ENCODE data around the gene PXN.
"Not testable (repeated sequence)": the region's sequence is repeated elsewhere in the genome, so short reads cannot be mapped to it uniquely, and the experiment has no call there.

The PXN gene

DNA sequence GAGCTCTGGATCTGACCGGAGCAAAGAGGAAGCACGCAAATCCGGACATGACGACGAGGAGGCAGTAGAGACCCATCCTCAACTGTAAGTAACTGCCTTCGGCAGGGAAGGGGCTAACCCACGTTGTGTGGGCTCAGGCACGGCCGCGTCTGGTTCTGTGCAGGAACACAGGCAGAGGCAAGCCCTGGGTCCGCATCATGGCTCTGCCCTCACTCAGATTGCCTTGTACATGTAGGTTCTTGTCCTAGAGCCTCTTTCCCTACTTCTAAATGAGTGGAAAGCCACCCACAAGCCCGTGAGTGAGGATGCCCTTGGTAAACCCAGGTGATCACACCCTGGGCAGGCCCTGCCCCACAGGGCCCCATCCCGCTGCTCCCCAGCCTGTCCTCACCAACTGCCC is 55.7 kb downstream of the PXN start:
- DNase-seq = no peak

DNA sequence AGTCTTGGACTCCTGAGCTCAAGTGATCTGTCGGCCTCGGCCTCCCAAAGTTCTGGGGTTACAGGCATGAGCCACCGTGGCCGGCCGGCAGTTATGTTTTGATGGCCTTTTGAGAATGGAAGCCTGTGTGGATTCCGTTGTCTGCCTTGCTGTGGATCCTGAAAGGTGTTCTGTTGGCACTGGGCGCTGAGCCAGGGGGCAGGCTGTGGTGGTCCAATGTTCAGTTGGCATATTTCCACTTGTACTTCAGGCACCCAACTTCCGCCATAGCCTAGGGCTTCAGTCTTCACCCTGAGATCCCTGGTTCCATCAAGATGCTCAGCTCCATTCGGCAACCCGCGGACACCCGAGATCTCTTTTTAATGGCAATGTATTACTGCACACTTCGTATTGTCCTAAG is 58.3 kb downstream of the PXN start:
- DNase-seq = no peak

DNA sequence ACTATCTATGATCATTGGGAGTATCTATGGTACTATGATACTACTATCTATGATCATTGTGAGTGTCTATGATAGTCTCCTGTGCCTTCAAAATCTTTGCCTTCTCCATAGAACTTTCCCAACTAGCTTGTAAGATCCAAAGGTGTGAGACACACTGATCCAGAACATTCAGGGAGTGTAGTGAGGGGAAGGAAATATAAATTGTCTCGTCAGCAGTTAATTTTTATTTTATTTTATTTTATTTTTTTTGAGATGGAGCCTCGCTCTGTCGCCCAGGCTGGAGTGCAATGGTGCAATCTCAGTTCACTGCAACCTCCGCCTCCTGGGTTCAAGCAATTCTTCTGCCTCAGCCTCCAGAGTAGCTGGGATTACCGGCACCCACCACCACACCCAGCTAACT is 58.7 kb downstream of the PXN start:
- DNase-seq = not testable (repeated sequence)

DNA sequence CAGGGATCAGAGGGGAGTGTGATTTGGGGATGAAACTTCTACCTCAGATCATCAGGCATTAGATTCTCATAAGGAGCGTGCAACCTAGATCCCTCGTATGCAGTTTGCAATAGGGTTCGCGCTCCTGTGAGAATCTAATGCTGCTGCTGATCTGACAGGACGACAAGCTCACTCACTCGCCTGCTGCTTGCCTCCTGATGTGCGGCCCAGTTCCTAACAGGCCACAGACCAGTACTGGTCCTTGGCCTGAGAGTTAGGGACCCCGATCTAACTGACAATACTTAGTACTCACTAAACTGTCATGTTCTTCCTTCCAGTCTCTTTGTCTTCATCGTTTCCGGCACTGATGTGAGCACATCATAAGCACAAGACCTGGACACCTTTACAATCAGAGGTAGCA is 59.3 kb downstream of the PXN start:
- no peak for DNase-seq

DNA sequence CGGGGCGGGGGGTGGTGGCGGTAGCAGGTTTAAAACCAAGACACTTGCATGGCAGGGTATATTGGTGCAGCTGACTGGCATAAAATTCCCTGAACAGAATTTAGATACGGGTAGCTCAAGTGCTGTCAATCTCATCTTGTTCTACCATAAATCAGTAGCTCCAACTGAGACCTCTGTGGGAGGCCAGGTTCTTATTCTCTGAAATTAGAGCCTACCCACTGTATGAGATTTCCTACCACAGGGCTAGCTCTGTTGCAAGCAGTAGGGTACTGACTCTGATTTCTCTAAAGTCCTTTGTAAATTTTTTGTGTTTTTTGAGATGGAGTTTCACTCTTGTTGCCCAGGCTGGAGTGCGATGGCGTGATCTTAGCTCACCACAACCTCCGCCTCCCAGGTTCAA is 61.4 kb downstream of the PXN start:
- no peak for DNase-seq

DNA sequence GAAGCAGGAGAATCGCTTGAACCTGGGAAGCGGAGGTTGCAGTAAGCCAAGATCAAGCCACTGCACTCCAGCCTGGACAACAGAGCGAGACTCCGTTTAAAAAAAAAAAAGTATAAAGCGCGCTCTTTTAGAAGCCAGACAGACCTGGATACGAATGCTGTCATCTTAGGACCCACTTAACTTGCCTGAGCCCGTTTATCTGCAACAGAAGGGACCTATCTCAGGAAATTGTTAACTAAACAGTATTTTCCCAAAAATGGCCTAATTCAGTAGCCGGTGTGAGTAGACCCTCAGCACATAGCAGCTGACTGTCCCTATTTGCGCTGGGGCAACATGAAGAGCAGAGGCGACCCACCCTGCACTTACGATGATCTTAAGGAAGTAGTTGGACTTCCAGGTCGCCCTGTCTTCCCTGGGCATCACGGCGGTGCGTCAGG is 65.1 kb downstream of the PXN start:
- no peak for DNase-seq

DNA sequence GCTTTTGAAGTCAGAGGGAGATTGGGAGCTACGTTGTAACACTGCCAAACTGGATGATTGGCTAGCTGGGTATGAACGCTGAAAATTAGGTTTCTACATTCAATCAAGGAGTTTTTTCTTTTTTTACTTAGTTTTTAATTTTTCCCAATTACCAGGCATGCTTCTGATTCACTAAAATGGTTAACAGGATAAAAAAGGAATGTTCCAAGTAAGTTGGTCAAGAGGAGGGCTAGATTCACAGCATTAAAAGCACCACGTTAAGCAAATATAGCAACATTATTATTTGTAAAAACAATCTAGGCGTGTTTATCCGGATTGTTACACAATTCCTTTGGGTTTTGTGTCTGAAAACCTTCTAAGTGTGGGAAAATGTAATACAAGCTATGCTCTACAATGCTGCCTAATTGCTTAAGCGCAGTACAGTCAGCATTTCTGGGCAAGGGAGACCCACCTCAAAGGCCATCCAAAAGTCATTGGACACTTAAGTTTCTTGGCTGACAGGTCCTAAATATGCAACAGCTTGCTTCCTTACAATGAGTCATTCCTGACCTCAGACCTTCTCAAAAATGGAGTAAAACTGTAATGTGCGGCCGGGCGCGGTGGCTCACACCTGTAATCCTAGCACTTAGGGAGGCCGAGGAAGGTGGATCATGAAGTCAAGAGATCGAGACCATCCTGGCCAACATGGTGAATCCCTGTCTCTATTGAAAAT is 65.8 kb downstream of the PXN start:
- peak in 3 of 4 experiments; percentile 17 to 50 (median 40) for DNase-seq

DNA sequence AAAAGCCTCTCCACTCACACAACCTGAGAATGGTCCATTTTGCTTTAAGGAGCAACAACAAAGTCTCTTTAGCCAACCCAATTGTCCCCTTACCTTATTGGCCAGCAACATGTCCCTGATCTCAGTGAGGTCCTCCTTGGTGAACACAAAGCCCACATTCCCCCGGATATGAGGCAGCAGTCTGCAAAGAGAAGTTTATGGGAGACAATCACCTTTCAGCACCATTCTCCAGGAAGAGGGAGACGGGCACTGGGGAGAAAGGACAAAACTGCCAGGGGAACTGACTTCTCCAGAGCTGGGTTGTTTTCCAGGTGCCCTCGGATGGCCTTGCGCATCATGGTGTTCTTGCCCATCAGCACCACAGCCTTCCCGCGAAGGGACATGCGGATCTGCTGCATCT is 66.5 kb downstream of the PXN start:
- DNase-seq = no peak

DNA sequence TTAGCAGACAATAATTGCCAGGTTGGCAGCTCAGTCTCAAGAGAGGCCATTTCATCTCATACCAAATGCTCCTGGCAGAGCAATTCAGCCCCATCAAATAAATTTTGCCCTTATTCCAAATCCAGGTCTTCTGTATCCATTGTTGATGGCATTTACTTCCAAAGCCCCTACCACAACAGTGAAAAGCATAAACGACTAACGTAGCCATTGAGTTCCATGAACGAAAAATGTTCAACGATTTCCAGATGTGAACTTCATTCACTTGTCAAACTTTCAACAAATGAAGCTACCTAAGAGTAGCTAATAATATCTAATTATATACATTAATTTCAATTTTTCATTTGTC is 68.0 kb downstream of the PXN start:
- no peak for DNase-seq

DNA sequence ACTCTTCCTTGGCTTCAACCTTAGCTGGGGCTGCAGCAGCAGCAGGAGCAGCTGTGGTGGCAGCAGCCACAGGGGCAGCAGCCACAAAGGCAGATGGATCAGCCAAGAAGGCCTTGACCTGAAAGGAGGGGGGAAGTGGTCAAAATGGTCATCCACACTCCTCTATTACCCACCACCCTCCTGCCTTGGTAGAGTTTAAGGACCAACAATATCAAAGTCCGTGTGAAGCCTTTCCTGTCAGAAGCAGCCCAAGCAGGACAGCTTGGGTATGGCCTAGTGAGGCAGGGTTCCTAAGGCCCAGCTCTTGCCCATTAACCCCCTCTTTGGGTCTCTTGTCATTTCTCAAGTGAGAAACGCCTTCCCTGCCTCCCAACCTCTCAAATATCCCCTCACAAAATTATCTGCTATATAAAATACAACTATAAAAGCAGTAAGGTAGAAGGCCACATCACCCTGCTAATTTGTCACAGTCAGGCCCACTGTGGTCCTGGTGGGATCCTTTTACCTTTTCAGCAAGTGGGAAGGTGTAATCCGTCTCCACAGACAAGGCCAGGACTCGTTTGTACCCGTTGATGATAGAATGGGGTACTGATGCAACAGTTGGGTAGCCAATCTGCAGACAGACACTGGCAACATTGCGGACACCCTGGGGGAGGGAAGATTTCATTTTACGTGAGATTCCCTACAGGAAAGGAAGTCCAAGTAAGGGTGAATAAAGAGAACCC is 68.6 kb downstream of the PXN start:
- DNase-seq = not testable (repeated sequence)

DNA sequence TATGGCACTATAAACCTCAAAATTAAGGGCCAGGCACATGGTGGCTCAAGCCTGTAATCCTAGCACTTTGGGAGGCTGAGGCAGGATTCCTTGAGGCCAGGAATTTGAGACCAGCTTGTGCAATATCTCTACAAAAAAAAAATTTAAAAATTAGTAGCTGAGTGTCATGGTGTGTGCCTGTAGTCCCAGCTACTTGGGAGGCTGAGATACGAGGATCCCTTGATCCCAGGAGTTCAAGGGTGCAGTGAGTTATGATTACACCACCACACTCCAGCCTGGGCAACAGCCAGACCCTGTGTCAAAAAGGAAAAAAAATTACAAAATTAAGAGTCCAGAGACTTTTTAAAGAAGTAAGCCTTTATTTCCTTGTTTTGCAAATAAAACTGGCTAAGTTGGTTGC is 69.2 kb downstream of the PXN start:
- DNase-seq = no peak

DNA sequence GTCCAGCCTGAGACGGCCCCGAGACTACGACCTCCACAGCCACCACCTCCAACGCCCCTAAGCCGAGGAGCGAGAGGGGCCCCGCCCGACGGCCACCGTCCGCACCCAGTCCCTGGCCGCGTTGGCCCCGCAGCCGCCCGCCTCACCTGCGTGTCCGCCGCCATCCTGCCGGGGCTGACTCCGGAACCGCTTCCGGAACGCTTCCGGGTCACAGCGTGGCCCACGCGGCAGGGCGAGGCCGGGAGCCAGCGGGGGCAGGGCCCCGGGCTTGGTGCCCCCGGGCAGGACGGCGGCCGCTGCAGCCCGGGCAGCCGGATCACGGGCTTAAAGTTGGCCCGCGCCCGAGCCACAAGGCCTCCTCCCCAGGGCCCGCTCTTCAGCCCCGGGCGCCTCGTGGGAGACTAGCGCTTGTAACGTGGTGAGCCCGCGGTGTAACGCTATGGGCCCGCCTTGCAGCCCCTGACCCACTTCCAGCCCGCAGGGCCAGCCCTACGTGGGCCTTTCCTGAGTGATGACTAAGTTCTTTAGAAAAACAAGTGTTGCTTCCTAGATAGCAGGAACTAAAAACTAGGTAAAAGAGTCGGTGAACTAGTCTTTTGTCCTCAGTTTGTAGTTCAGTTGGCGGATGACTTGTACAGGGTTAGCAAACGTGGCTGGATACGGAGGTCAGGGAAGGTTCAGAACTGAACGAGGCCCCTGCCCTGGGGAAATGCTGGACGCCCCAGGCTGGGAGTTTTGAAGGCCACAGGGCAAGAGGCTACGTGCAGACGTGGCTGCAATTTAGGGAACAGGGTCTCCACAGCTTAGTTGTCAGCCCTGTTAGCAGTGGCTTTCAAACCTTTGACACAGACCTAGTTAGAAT is 70.8 kb downstream of the PXN start, which contains the start of gene GCN1:
TSS of gene GCN1 (minus strand) at position 182 of the 862 bp plus-strand sequence. CDS start at position 164, 18 bp downstream.
- DNase-seq = peak; percentile 84 to 93 (median 88)

DNA sequence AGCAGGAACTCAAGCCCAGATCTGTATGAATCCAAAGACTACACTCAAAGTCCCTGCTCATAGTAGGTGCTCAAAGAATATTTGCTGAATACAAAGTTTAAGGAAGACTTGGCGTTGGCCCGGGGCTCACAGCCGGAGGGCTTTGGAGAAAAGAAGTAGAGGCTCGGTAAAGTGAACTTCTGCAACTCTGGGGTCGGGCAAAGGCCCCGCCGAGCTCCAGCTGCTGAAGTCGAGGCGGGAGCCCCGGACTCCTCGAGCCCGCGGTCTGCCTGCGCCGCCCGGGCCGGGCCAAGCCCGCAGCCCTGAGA is 71.3 kb downstream of the PXN start:
- DNase-seq = no peak

DNA sequence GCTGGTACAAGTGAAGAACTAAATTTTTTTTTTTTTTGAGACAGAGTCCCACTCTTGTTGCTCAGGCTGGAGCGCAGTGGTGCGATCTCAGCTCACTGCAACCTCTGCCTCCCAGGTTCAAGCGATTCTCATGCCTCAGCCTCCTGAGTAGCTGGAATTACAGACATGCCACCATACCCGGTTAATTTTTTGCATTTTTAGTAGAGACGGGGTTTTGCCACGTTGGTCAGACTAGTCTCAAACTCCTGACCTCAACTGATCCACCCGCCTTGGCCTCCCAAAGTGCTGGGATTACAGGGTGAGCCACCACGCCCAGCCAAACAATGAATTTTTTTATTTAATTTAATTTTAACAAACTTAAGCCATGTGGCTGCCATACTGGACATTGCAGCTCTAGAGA is 72.2 kb downstream of the PXN start:
- DNase-seq = not testable (repeated sequence)

DNA sequence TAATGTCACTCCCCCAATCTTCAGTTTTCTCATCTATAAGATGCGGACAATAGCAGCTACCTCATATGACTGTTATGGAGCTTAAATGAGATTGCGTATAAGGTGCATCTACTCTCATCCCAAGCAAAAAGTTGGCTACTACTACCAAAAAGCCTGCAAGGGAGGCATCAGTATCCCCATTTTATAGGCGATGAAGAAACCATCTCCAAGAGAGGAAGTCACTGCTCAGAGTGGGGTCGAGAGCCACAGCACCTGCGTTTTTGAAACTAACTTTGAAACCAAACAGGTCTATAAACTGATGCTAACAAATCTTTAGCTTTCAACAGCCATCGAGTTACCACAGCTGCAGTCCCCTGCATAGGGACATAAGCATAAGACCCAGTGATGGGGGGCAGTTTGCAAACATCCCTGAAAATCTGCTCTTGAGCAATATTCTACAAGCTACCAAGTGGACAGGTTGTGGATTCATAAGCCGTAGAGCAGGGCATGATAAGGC is 74.5 kb downstream of the PXN start:
- DNase-seq = no peak

DNA sequence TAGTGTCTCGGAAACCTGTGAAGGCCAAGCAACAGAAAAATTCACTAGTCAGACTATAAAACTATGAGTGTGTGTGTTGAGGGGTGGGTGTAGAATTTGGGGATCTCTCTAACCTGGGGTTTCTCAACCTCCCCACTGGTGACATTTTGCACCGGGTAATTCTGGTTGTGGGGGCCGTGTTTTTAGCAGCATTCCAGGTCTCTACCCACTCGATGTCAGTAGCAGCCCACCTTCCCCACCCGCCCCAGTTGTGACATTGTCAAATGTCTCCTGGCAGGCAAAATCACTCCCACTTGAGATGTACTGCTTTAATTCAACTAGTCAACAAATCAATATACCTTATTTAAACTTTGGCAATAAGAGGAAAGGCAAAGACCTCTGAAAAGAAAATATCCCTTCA is 75.1 kb downstream of the PXN start:
- DNase-seq = no peak

DNA sequence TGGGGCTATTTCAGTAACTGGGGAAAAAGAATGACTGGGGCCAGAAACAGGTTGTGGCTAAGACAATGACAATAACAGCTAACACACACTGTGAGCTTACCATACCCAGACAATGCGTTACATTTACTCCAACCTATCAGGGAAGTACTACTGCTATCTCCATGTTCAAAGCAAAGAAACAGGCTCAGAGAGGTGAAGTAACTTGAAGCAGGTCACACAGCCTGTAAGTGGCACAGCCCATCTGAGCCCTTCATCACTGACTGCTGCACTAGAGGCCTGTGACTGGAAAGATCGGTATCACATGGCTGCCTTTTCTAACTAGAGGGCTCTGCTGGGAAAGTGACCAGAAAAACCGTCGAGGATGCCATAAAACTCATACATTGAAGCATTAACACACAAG is 78.9 kb downstream of the PXN start:
- no peak for DNase-seq

DNA sequence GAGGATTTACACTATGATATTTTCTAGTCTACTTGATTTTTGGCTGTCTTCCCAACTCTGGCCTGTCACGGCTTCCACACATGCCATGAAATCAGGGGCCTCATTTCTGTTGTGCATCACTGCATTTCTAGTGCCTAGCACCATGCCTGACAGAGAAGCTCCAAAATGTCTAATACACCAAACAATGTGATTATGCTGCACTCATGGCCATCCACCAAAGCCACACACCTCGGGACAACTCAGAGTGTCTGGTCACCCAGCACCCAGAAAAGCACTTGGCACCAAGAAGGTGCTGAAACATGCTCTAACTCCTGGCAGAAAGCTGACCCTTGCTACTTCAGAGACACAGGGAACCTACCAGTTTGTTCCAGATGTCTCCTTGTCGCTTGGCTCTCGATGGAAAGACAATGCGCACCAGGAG is 82.3 kb downstream of the PXN start:
- no peak for DNase-seq

DNA sequence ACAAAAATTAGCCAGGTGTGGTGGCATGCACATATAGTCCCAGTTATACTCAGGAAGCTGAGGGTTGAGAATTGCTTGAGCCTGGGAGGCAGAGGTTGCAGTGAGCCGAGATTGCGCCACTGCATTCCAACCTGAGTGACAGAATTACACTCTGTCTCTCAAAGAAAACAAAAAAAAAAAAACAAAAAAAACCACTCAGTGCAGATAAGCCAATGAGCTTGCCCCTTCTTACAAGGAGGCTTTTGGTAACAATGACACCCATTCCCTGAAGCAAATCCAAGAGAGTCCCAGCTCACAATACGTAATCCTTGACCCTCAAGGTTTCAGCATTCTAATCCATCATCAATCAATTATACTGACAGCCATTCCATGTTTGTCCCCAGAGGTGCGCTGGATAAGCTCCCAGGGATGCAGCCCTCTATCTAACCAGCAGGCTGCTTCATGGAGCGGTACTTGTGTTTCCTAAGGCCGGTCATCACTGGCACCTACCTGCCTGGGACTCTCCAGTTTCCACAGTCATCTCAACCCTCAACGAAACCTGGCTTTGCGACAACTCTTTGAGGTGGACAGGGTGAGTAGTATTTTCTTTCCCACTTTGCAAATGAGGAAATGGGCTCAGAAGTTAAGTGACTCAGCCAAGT is 83.4 kb downstream of the PXN start:
- no peak for DNase-seq

DNA sequence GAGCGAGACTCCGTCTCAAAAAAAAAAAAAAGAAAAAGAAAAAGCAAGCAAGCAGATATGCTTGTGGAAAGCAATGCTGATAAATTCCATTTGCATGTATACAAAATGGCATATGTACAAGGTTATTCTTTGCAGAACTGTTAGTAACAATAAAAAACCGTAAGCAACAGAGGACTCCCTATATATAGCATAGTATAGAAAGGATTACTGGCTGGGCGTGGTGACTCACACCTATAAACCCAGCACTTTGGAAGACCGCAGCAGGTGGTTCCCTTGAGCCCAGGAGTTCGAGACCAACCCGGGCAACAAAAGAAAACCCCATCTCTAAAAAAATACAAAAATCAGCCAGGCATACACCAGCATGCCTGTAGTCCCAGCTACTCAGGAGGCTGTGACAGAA is 84.6 kb downstream of the PXN start:
- DNase-seq = no peak

DNA sequence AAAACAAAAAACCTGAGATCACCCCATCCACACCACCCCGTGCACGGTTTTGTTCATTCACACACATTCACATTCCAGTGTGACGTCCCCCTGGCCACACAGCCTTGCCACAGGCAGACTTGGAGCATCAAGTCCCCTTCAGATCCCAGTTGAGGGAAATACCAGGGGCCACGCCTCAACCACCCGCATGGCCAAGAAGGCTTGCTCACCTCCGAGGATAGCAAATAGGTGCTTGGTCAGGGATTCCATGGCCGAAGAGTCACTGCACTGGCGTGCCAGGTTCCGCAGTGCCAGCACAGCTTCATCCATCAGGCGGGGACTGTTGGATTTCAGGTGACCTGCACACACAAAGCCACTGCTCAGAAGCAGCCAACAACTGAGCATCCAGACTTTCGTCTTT is 90.0 kb downstream of the PXN start:
- DNase-seq = no peak

DNA sequence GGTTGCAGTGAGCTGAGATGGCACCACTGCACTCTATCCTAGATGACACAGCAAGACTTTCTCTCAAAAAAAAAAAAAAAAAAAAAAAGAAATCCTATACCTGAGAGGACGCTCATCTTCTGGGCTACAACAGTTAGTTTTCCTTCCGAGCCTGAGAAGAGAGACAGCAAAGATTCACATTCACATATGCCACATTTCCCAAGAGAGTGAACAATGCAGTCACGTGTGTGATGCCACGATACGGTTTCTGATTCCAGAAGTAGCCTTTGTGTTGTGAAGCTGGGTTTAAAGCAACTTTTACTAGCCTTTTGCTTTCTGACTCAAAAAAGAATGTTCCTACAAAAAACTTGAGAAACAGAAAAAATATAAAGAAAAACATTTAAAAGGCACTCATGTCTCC is 90.5 kb downstream of the PXN start:
- no peak for DNase-seq

DNA sequence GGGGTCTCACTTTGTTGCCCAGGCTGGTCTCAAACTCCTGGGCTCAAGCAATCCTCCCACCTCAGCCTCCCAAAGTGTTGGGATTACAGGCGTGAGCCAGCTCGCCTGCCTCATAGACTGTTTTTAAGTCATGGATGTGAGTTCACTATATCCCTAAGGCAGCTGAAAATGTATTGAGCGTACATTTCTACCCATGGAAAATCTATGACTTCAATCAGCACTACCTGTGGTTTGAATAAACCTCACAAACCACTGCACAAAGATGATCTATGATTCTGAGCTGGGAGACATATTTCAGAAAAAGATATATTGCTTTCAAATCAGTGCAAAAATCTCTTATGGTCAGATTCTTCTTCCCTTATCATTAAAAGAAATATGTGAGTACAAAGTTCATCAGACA is 93.5 kb downstream of the PXN start:
- no peak for DNase-seq

All from suppressor macrophage (primary cell).